ENCODE results near the gene CBLN3.

Gene CBLN3

DNA sequence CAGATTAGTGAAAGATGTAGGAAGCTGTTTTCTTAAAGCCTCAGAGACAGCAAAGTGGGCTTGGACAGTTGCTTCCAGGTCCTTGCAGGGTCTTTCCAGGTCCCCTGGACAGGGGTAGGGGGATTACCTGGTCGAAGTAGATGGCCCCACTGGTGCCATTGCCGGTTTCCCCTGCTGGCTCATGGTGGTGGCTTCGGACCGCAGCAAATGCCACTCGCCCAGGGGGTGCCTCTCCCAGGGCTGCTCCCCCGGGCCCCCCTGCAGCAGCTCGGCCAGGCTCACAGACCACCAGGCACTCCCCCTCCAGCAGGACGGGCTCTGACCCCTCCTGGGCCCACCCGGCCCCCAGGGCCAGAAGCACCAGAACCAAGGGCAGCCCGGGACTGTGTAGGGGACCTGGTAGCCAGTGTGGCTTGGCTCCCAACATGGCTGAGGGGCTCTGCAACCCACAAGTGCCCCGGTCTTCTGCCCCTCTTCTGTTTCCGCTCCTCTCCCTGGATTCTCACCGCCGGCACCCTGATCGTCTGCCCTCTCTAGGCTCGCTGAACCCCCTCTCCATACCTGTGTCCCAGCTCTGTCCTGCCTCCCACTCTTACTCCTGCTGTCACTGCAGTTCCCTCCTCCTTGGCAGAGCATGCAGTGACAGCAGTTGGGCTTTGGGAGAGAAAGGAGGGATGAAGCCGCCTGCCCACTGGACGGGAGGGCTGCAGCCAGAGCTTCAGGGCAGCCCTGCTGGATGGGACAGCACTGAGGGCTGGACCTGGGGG is 657 bp downstream of the CBLN3 start:
- TF ChIP-seq SUZ12 (IDR thresholded peaks at IDR 0.05; ENCODE audit: extremely low read depth, insufficient read depth, insufficient read length) (no peak), ZNF274 (IDR thresholded peaks at IDR 0.05; ENCODE audit: low read depth, low read length) (no peak), YY1 (IDR thresholded peaks at IDR 0.05; ENCODE audit: insufficient read depth, insufficient read length) (no peak)
- H3K4me3 ChIP-seq (ENCODE audit: insufficient read length, low read depth), result peak overlapping the region; percentile 67
- peak overlapping the region; percentile 78 for H3K9ac ChIP-seq (ENCODE audit: insufficient read length, low read depth)
- DNase-seq (ENCODE audit: low read depth, low spot score), result no peak
- no peaks in the 10 kb centered on the region for H3K9me3 ChIP-seq (ENCODE audit: insufficient read depth, low read length)
- peaks cover 10% of the 10 kb centered on the region for H3K4me1 ChIP-seq (ENCODE audit: insufficient read depth, insufficient read length)
- peaks cover 13% of the 10 kb centered on the region for H3K27me3 ChIP-seq (ENCODE audit: insufficient read depth, insufficient read length)
- H3K36me3 ChIP-seq (ENCODE audit: insufficient read depth, insufficient read length, low read length), result peaks cover 15% of the 10 kb centered on the region

DNA sequence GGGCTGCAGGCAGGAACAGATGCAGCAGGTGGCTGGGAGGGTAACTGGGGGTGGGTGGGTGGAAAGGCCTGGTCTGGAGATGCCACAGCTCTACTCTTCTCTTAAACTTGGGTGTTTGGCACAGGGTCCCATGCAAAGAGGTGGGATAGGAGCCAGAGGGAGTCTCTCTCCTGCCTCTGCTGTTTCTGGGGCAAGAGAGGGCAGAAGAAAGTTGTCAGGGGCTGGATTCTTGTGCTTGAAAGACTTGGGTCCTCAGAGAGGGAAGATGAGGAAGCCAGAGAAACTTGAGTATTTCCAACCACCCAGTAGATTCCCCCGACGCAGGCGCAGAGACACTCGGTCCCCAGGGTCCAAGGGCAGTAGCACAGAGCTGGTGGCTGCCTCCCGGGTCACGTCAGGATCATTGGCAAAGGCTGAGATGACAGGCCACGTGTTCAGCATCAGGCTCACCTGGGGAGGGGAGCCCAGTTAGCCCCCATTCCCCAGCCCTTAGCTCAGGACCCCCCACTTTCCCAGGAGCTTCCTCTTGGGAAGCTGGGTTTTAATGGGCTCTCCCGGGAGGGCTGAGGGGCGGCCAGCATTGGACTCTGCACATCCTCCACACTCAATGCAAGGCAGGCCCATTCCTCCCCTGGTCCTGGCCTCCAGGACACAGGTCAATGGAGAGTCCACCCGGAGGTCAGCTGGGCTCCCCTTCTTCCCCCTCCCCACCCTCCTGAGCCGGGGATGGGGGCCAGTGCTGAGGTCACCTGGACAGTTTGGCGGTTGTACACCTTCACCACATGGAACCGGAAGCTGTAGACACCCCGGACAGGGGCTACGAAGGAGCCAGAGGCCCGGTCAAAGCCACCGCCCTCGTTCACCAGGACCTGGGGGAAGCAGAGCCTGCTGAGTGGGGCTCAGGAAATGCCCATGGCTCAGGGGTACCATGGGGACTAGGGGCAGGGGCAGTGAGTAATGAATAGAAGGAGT is 1.6 kb downstream of the CBLN3 start:
- Histone ChIP-seq H3K9ac (ENCODE audit: insufficient read length, low read depth) (no peak overlapping the region), H3K9me3 (ENCODE audit: insufficient read depth, low read length) (no peaks in the 10 kb centered on the region), H3K27me3 (ENCODE audit: insufficient read depth, insufficient read length) (peaks cover 18% of the 10 kb centered on the region), H3K4me3 (ENCODE audit: insufficient read length, low read depth) (no peak overlapping the region), H3K36me3 (ENCODE audit: insufficient read depth, insufficient read length, low read length) (peaks cover 6% of the 10 kb centered on the region), H3K4me1 (ENCODE audit: insufficient read depth, insufficient read length) (peaks cover 10% of the 10 kb centered on the region)
- TF ChIP-seq ZNF274 (IDR thresholded peaks at IDR 0.05; ENCODE audit: low read depth, low read length) (no peak), YY1 (IDR thresholded peaks at IDR 0.05; ENCODE audit: insufficient read depth, insufficient read length) (no peak), SUZ12 (IDR thresholded peaks at IDR 0.05; ENCODE audit: extremely low read depth, insufficient read depth, insufficient read length) (no peak)
- no peak for DNase-seq (ENCODE audit: low read depth, low spot score)

DNA sequence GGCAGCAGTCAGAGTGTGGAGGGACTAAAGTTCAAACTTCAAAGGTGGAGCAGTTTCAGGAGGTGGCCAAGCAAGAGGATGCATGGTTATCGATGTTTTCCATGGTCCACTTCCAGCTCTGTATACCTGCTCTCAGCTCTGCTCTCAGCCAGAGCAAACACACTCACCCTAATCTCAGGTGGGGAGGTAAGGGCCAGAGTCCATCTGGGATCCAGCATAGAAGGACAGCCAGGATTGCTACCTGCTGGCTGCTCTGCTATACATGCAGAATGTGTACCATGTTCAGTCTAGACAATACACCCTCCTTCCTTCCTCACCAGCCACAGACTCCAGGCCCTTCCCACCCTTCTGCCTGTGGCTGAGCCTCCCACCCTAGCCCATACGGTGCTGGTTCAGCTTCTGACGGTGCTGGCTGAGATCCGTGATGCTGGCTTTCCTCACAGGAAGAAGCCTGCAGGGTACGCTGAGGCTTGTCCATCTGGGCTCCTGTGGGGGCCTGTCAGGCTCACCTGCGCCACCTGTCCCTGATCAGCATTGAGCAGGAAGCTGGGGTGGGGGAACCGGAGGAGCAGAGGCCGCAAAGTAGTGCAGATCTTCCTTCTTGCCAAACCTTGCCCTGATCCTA is 2.4 kb downstream of the CBLN3 start:
- Histone ChIP-seq H3K27me3 (ENCODE audit: insufficient read depth, insufficient read length) (peaks cover 18% of the 10 kb centered on the region), H3K9ac (ENCODE audit: insufficient read length, low read depth) (no peak overlapping the region), H3K4me1 (ENCODE audit: insufficient read depth, insufficient read length) (peaks cover 10% of the 10 kb centered on the region), H3K36me3 (ENCODE audit: insufficient read depth, insufficient read length, low read length) (no peaks in the 10 kb centered on the region), H3K4me3 (ENCODE audit: insufficient read length, low read depth) (no peak overlapping the region), H3K9me3 (ENCODE audit: insufficient read depth, low read length) (no peaks in the 10 kb centered on the region)
- TF ChIP-seq YY1 (IDR thresholded peaks at IDR 0.05; ENCODE audit: insufficient read depth, insufficient read length) (no peak), ZNF274 (IDR thresholded peaks at IDR 0.05; ENCODE audit: low read depth, low read length) (no peak), SUZ12 (IDR thresholded peaks at IDR 0.05; ENCODE audit: extremely low read depth, insufficient read depth, insufficient read length) (no peak)
- DNase-seq (ENCODE audit: low read depth, low spot score), result no peak

DNA sequence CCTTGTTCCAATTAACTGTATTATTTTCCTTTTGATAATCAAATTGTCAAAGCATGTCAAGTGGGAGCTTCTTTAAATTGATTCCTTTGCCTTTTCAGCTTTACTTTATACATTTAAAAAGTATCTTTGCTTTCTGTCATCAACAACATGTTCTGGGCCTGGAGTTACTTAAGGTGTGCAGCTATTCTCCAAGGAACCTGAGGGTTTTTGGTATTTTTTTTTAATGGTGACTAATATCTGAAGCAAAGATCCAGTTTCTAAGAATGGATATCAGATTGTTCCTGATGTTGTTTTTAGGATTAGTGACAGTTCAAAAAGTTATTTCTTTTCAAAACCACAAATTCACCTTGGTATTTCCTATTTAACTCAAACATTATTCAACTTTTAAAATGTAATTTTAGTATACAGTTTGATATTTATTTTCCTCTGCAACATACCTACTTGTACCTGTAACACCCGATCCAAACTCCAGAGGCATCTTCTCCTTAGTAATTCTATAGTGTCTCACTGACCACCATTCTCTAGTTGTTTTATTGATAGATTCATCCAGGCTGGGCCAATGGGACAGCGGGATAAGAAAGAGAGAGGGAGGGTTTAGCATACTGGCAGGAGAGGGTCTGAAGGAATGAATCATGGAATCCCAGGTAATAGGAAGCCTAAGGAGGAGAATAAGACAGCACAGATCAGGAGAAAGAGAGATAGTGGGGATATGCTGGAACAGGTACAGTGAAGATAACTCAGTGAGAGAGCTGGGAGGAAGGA is 3.1 kb downstream of the CBLN3 start:
- TF ChIP-seq SUZ12 (IDR thresholded peaks at IDR 0.05; ENCODE audit: extremely low read depth, insufficient read depth, insufficient read length) (no peak), YY1 (IDR thresholded peaks at IDR 0.05; ENCODE audit: insufficient read depth, insufficient read length) (no peak), ZNF274 (IDR thresholded peaks at IDR 0.05; ENCODE audit: low read depth, low read length) (no peak)
- Histone ChIP-seq H3K27me3 (ENCODE audit: insufficient read depth, insufficient read length) (peaks cover 18% of the 10 kb centered on the region), H3K9me3 (ENCODE audit: insufficient read depth, low read length) (no peaks in the 10 kb centered on the region), H3K4me3 (ENCODE audit: insufficient read length, low read depth) (no peak overlapping the region), H3K4me1 (ENCODE audit: insufficient read depth, insufficient read length) (peaks cover 4% of the 10 kb centered on the region), H3K9ac (ENCODE audit: insufficient read length, low read depth) (no peak overlapping the region), H3K36me3 (ENCODE audit: insufficient read depth, insufficient read length, low read length) (no peaks in the 10 kb centered on the region)
- DNase-seq (ENCODE audit: low read depth, low spot score), result no peak

DNA sequence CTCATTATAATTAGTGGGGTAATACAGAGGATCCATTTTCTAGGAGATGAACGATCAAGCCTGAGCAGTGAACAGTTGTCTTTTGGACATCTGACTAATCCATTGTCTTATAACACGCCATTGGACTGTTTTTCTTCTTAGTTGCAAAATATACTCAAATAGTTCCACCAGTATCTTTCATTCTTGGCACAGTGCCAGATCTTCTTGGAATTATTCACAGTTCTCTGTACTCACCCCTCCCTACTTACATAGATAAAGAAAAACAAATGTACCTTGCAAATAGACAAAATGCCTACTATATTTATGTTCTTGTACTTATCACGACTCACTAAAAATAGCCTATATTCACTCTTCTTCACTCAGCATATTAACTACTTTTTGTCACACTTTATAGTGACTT is 3.8 kb downstream of the CBLN3 start:
- Histone ChIP-seq H3K27me3 (ENCODE audit: insufficient read depth, insufficient read length) (peaks cover 18% of the 10 kb centered on the region), H3K9me3 (ENCODE audit: insufficient read depth, low read length) (no peaks in the 10 kb centered on the region), H3K4me1 (ENCODE audit: insufficient read depth, insufficient read length) (peaks cover 2% of the 10 kb centered on the region), H3K4me3 (ENCODE audit: insufficient read length, low read depth) (no peak overlapping the region), H3K36me3 (ENCODE audit: insufficient read depth, insufficient read length, low read length) (no peaks in the 10 kb centered on the region), H3K9ac (ENCODE audit: insufficient read length, low read depth) (no peak overlapping the region)
- no peak for DNase-seq (ENCODE audit: low read depth, low spot score)
- TF ChIP-seq YY1 (IDR thresholded peaks at IDR 0.05; ENCODE audit: insufficient read depth, insufficient read length), result no peak
- no peak for TF ChIP-seq ZNF274 (IDR thresholded peaks at IDR 0.05; ENCODE audit: low read depth, low read length)
- no peak for TF ChIP-seq SUZ12 (IDR thresholded peaks at IDR 0.05; ENCODE audit: extremely low read depth, insufficient read depth, insufficient read length)

DNA sequence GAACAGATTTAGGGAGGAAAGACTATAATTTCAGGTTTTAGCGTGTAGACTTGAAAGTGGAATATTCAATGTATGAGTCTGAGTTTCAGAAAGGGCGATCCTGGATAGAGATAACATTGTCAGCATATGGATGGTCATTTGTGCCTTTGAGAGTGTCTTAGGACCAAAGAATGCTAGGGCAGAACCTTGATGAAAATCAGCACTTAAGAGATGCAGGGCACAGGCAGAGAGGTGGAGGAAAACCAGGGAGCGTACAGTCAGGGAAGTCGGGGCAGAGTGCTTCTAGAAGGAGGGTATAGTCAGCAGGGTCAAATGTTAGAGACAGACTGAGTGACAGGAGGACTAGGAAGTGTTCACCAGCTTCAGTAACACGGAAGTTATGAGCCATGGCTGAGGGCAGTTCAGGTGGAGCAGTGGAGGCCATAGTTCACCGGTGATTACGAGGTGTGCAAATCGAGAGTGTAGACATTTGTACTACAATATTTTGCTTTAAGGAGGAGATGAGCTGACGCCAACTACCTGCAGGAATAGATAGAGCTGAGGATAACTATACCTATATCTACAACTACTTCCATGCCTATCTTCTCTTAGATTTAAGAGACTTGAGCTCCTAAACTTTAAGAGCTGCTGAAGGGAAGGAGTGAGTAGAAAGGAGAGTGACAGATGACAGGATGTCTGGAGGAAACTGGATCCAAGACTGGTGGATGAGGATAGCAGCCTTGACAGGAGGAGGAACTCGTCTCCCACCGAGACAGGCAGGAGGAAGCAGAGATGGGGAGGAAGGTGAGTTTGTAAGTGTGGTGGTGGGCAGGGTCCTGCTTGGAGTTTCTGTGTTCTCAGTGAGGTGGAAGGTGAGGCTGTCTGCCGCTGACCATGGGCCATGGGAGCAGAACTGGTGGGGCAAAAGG is 6.5 kb downstream of the CBLN3 start:
- Histone ChIP-seq H3K4me3 (ENCODE audit: insufficient read length, low read depth) (no peak overlapping the region), H3K4me1 (ENCODE audit: insufficient read depth, insufficient read length) (no peaks in the 10 kb centered on the region), H3K9ac (ENCODE audit: insufficient read length, low read depth) (no peak overlapping the region), H3K9me3 (ENCODE audit: insufficient read depth, low read length) (no peaks in the 10 kb centered on the region), H3K27me3 (ENCODE audit: insufficient read depth, insufficient read length) (peaks cover 13% of the 10 kb centered on the region), H3K36me3 (ENCODE audit: insufficient read depth, insufficient read length, low read length) (no peaks in the 10 kb centered on the region)
- TF ChIP-seq YY1 (IDR thresholded peaks at IDR 0.05; ENCODE audit: insufficient read depth, insufficient read length) (no peak), SUZ12 (IDR thresholded peaks at IDR 0.05; ENCODE audit: extremely low read depth, insufficient read depth, insufficient read length) (no peak), ZNF274 (IDR thresholded peaks at IDR 0.05; ENCODE audit: low read depth, low read length) (no peak)
- DNase-seq (ENCODE audit: low read depth, low spot score), result no peak
